ENCODE data around the gene DYNC1LI1.

DNA sequence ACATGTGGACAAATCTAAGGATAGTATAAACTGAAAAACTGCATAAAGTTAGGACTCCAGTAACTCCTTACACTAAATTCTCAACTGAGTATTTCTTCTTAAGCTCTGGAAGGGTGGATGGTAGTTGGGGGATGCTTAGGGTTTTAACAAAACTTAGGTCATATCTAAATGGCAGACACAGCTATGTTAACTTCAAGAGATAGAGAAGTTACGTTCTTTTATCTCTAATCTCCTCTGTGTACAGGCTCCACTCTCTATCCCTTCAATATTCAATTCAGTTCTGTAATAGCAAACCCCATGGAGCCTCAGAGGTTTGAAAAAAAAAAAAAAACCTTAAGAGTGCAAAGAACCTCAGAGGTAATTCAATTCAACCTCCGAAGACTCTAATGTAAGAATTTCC is 71.1 kb downstream of the DYNC1LI1 start:
- TF ChIP-seq, protein P1, sequence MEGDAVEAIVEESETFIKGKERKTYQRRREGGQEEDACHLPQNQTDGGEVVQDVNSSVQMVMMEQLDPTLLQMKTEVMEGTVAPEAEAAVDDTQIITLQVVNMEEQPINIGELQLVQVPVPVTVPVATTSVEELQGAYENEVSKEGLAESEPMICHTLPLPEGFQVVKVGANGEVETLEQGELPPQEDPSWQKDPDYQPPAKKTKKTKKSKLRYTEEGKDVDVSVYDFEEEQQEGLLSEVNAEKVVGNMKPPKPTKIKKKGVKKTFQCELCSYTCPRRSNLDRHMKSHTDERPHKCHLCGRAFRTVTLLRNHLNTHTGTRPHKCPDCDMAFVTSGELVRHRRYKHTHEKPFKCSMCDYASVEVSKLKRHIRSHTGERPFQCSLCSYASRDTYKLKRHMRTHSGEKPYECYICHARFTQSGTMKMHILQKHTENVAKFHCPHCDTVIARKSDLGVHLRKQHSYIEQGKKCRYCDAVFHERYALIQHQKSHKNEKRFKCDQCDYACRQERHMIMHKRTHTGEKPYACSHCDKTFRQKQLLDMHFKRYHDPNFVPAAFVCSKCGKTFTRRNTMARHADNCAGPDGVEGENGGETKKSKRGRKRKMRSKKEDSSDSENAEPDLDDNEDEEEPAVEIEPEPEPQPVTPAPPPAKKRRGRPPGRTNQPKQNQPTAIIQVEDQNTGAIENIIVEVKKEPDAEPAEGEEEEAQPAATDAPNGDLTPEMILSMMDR (conservative IDR thresholded peaks at IDR 0.05; ENCODE audit: low read depth in 2 of 2), result no peak
- TF ChIP-seq POLR2AphosphoS5 (IDR thresholded peaks at IDR 0.05; ENCODE audit: low read depth), result no peak
- TF ChIP-seq CREB1 (CRISPR knock-in tag; IDR thresholded peaks at IDR 0.05; ENCODE audit: low read depth), result no peak
- no peak for TF ChIP-seq EZH2 (IDR thresholded peaks at IDR 0.05; ENCODE audit: low read depth, unreplicated experiment)
- TF ChIP-seq, protein P2, sequence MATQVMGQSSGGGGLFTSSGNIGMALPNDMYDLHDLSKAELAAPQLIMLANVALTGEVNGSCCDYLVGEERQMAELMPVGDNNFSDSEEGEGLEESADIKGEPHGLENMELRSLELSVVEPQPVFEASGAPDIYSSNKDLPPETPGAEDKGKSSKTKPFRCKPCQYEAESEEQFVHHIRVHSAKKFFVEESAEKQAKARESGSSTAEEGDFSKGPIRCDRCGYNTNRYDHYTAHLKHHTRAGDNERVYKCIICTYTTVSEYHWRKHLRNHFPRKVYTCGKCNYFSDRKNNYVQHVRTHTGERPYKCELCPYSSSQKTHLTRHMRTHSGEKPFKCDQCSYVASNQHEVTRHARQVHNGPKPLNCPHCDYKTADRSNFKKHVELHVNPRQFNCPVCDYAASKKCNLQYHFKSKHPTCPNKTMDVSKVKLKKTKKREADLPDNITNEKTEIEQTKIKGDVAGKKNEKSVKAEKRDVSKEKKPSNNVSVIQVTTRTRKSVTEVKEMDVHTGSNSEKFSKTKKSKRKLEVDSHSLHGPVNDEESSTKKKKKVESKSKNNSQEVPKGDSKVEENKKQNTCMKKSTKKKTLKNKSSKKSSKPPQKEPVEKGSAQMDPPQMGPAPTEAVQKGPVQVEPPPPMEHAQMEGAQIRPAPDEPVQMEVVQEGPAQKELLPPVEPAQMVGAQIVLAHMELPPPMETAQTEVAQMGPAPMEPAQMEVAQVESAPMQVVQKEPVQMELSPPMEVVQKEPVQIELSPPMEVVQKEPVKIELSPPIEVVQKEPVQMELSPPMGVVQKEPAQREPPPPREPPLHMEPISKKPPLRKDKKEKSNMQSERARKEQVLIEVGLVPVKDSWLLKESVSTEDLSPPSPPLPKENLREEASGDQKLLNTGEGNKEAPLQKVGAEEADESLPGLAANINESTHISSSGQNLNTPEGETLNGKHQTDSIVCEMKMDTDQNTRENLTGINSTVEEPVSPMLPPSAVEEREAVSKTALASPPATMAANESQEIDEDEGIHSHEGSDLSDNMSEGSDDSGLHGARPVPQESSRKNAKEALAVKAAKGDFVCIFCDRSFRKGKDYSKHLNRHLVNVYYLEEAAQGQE (IDR thresholded peaks at IDR 0.05; ENCODE audit: unreplicated experiment), result no peak
- TF ChIP-seq STAT1 (IDR thresholded peaks at IDR 0.05; ENCODE audit: unreplicated experiment), result no peak
- no peak for TF ChIP-seq EZH2phosphoT487 (IDR thresholded peaks at IDR 0.05; ENCODE audit: unreplicated experiment)
- no peak for TF ChIP-seq JUNB (IDR thresholded peaks at IDR 0.05; ENCODE audit: unreplicated experiment)
- TF ChIP-seq, protein P3, sequence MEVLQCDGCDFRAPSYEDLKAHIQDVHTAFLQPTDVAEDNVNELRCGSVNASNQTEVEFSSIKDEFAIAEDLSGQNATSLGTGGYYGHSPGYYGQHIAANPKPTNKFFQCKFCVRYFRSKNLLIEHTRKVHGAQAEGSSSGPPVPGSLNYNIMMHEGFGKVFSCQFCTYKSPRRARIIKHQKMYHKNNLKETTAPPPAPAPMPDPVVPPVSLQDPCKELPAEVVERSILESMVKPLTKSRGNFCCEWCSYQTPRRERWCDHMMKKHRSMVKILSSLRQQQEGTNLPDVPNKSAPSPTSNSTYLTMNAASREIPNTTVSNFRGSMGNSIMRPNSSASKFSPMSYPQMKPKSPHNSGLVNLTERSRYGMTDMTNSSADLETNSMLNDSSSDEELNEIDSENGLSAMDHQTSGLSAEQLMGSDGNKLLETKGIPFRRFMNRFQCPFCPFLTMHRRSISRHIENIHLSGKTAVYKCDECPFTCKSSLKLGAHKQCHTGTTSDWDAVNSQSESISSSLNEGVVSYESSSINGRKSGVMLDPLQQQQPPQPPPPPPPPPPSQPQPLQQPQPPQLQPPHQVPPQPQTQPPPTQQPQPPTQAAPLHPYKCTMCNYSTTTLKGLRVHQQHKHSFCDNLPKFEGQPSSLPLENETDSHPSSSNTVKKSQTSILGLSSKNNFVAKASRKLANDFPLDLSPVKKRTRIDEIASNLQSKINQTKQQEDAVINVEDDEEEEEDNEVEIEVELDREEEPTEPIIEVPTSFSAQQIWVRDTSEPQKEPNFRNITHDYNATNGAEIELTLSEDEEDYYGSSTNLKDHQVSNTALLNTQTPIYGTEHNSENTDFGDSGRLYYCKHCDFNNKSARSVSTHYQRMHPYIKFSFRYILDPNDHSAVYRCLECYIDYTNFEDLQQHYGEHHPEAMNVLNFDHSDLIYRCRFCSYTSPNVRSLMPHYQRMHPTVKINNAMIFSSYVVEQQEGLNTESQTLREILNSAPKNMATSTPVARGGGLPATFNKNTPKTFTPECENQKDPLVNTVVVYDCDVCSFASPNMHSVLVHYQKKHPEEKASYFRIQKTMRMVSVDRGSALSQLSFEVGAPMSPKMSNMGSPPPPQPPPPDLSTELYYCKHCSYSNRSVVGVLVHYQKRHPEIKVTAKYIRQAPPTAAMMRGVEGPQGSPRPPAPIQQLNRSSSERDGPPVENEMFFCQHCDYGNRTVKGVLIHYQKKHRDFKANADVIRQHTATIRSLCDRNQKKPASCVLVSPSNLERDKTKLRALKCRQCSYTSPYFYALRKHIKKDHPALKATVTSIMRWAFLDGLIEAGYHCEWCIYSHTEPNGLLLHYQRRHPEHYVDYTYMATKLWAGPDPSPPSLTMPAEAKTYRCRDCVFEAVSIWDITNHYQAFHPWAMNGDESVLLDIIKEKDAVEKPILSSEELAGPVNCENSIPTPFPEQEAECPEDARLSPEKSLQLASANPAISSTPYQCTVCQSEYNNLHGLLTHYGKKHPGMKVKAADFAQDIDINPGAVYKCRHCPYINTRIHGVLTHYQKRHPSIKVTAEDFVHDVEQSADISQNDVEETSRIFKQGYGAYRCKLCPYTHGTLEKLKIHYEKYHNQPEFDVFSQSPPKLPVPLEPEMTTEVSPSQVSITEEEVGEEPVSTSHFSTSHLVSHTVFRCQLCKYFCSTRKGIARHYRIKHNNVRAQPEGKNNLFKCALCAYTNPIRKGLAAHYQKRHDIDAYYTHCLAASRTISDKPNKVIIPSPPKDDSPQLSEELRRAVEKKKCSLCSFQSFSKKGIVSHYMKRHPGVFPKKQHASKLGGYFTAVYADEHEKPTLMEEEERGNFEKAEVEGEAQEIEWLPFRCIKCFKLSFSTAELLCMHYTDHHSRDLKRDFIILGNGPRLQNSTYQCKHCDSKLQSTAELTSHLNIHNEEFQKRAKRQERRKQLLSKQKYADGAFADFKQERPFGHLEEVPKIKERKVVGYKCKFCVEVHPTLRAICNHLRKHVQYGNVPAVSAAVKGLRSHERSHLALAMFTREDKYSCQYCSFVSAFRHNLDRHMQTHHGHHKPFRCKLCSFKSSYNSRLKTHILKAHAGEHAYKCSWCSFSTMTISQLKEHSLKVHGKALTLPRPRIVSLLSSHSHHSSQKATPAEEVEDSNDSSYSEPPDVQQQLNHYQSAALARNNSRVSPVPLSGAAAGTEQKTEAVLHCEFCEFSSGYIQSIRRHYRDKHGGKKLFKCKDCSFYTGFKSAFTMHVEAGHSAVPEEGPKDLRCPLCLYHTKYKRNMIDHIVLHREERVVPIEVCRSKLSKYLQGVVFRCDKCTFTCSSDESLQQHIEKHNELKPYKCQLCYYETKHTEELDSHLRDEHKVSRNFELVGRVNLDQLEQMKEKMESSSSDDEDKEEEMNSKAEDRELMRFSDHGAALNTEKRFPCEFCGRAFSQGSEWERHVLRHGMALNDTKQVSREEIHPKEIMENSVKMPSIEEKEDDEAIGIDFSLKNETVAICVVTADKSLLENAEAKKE (CRISPR knock-in tag; IDR thresholded peaks at IDR 0.05), result no peak
- TF ChIP-seq, protein P4, sequence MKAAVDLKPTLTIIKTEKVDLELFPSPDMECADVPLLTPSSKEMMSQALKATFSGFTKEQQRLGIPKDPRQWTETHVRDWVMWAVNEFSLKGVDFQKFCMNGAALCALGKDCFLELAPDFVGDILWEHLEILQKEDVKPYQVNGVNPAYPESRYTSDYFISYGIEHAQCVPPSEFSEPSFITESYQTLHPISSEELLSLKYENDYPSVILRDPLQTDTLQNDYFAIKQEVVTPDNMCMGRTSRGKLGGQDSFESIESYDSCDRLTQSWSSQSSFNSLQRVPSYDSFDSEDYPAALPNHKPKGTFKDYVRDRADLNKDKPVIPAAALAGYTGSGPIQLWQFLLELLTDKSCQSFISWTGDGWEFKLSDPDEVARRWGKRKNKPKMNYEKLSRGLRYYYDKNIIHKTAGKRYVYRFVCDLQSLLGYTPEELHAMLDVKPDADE (IDR thresholded peaks at IDR 0.05), result no peak
- no peak for TF ChIP-seq ZNF114 (CRISPR knock-in tag; IDR thresholded peaks at IDR 0.05)
- TF ChIP-seq NANOG (IDR thresholded peaks at IDR 0.05; ENCODE audit: borderline replicate concordance), result no peak
- no peak for TF ChIP-seq ZNF331 (CRISPR knock-in tag; IDR thresholded peaks at IDR 0.05; ENCODE audit: low read depth)

Measured in GM23338 (cell line).